ENCODE results near the gene SCAMP3.

GRCh38 chr1:155251566-155251965 is 10.6 kb downstream of the SCAMP3 start:
- TF ChIP-seq GATA2 (IDR thresholded peaks at IDR 0.05; ENCODE audit: low read depth, low read length), result no peak
- TF ChIP-seq GATA3 (IDR thresholded peaks at IDR 0.05; ENCODE audit: low read depth, low read length), result no peak

Measured in SH-SY5Y (cell line).